MM.1S (cell line): ENCODE measurements around the gene SNRNP27.

Source experiments
- EZH2 ChIP-seq: fragments of 300-600 bp; sonication (generic); optimal IDR thresholded peaks from 2 replicates; pipeline ENCODE3; 2017; ENCODE audit warnings: low read depth, mild to moderate bottlenecking, antibody characterized with exemption, low read length, mixed read lengths
- EZH2phosphoT487 ChIP-seq: fragments of 300-600 bp; sonication (generic); IDR thresholded peaks from 2 replicates; pipeline ENCODE4 v1.6.1; 2018; ENCODE audit warnings: antibody characterized with exemption, low read length
- TF ChIP-seq, protein P1 (sequence below): fragments of 300-600 bp; sonication (generic); IDR thresholded peaks from 2 replicates; pipeline ENCODE4 v1.5.1; 2016; ENCODE audit warnings: antibody characterized with exemption, low read length, mixed read lengths

DNA sequence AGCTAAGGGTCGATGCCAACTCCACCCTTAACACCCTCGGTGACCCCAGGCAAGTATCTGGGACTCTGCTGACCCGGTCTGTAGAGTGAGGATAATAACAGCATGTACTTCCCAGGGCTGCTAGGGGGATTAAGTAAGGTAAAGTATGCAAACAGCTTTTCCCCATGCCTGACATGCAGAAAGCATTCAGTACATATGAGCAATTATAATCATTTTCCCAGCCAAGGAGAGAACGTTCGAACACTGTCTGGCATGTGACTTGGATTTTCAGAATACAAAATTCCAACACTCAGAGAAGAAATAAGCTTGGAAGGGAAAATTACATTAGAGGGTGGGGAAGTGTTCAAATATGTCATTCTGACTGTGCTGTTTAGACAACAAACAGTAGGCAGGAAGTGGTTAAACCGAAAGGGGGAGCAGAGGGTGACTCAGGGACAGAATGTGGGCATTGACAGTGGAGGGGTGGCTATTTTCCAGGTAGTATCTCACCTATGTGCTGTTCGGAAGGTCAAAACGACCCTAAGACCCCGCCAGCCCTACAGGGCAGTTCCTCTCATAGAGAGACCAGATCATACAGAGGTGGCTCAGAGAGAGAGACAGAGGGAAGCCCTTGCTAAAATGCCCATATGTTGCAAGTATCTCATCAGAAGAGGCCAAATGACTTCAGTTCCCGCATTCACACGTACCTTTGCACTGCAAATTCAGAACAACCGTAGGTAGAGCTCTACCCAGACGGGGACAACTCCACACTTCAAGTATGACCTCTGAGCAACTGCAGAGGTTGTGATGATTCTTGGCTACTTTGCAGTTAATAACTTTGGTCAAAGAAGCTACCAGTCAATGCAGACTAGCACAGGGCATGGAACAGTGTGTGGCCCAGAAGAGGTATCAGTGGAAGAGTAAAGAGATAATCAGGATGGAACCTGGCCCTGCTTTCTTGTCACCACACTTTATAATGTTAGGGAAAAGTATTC is 52.9 kb downstream of the SNRNP27 start:
- TF ChIP-seq, protein P1, sequence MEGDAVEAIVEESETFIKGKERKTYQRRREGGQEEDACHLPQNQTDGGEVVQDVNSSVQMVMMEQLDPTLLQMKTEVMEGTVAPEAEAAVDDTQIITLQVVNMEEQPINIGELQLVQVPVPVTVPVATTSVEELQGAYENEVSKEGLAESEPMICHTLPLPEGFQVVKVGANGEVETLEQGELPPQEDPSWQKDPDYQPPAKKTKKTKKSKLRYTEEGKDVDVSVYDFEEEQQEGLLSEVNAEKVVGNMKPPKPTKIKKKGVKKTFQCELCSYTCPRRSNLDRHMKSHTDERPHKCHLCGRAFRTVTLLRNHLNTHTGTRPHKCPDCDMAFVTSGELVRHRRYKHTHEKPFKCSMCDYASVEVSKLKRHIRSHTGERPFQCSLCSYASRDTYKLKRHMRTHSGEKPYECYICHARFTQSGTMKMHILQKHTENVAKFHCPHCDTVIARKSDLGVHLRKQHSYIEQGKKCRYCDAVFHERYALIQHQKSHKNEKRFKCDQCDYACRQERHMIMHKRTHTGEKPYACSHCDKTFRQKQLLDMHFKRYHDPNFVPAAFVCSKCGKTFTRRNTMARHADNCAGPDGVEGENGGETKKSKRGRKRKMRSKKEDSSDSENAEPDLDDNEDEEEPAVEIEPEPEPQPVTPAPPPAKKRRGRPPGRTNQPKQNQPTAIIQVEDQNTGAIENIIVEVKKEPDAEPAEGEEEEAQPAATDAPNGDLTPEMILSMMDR: no peak
- TF ChIP-seq EZH2phosphoT487: no peak
- TF ChIP-seq EZH2: no peak
